Measurements from ENCODE around the gene PTOV1. TPM values are rescaled to one million over a fixed set of nuclear protein-coding genes. Genes with fewer than 3 reads are reported as not detected.

Gene PTOV1
- total RNA-seq, 1 experiment from 2014 or later = 331 TPM

- no peak overlapping the region for H3K27ac ChIP-seq (ENCODE audit: low read depth, low read length, poor library complexity, severe bottlenecking)
- no peak for DNase-seq (ENCODE audit: low spot score)
- intact Hi-C loops (cut with micrococcal nuclease; ENCODE audit: unreplicated experiment) = no loop called here
- no peak overlapping the region for H3K4me3 ChIP-seq (ENCODE audit: low read depth, low read length, poor library complexity, severe bottlenecking)
- H3K9me3 ChIP-seq (ENCODE audit: low read depth, low read length, poor library complexity, severe bottlenecking) = no peaks in the 10 kb centered on the region
- BruUV-seq (replicated peaks) = no TSS peak
- H3K36me3 ChIP-seq (ENCODE audit: insufficient read depth, low read length, poor library complexity, severe bottlenecking) = peaks cover 61% of the 10 kb centered on the region
- ChIA-PET CTCF (no interaction called here), POLR2A (ENCODE audit: low non-redundant PET) (no interaction called here)
- H3K27me3 ChIP-seq (replicated peaks; ENCODE audit: insufficient read depth, low read depth, low read length, poor library complexity) = no peaks in the 10 kb centered on the region
- TF ChIP-seq EZH2 (IDR thresholded peaks at IDR 0.05; ENCODE audit: borderline replicate concordance, low read depth, low read length, poor library complexity, severe bottlenecking) = no peak
- peaks cover 17% of the 10 kb centered on the region for H3K4me1 ChIP-seq (ENCODE audit: insufficient read depth, low read length, poor library complexity, severe bottlenecking)
Observed at GRCh38 chr19:49855676-49856573, 5.0 kb downstream of the PTOV1 start.

GRCh38 chr19:49856574-49857021 is 5.6 kb downstream of the PTOV1 start:
- Histone ChIP-seq H3K27ac (ENCODE audit: low read depth, low read length, poor library complexity, severe bottlenecking) (no peak overlapping the region), H3K36me3 (ENCODE audit: insufficient read depth, low read length, poor library complexity, severe bottlenecking) (peaks cover 68% of the 10 kb centered on the region), H3K4me3 (ENCODE audit: low read depth, low read length, poor library complexity, severe bottlenecking) (no peak overlapping the region), H3K4me1 (ENCODE audit: insufficient read depth, low read length, poor library complexity, severe bottlenecking) (peaks cover 18% of the 10 kb centered on the region), H3K9me3 (ENCODE audit: low read depth, low read length, poor library complexity, severe bottlenecking) (no peaks in the 10 kb centered on the region), H3K27me3 (replicated peaks; ENCODE audit: insufficient read depth, low read depth, low read length, poor library complexity) (no peaks in the 10 kb centered on the region)
- intact Hi-C loops (cut with micrococcal nuclease; ENCODE audit: unreplicated experiment) = no loop called here
- no TSS peak for BruUV-seq (replicated peaks)
- no peak for TF ChIP-seq CTCF (conservative IDR thresholded peaks at IDR 0.05; ENCODE audit: low read depth, low read length)
- TF ChIP-seq EZH2 (IDR thresholded peaks at IDR 0.05; ENCODE audit: borderline replicate concordance, low read depth, low read length, poor library complexity, severe bottlenecking) = no peak
- no peak for DNase-seq (ENCODE audit: low spot score)
- CTCF ChIA-PET = no interaction called here
- POLR2A ChIA-PET (ENCODE audit: low non-redundant PET) = no interaction called here

- Histone ChIP-seq H3K27ac (ENCODE audit: low read depth, low read length, poor library complexity, severe bottlenecking) (no peak overlapping the region), H3K36me3 (ENCODE audit: insufficient read depth, low read length, poor library complexity, severe bottlenecking) (peaks cover 73% of the 10 kb centered on the region), H3K27me3 (replicated peaks; ENCODE audit: insufficient read depth, low read depth, low read length, poor library complexity) (no peaks in the 10 kb centered on the region), H3K4me1 (ENCODE audit: insufficient read depth, low read length, poor library complexity, severe bottlenecking) (peaks cover 18% of the 10 kb centered on the region), H3K9me3 (ENCODE audit: low read depth, low read length, poor library complexity, severe bottlenecking) (no peaks in the 10 kb centered on the region), H3K4me3 (ENCODE audit: low read depth, low read length, poor library complexity, severe bottlenecking) (no peak overlapping the region)
- BruUV-seq (replicated peaks) = no TSS peak
- TF ChIP-seq EZH2 (IDR thresholded peaks at IDR 0.05; ENCODE audit: borderline replicate concordance, low read depth, low read length, poor library complexity, severe bottlenecking) (no peak), CTCF (conservative IDR thresholded peaks at IDR 0.05; ENCODE audit: low read depth, low read length) (no peak)
- intact Hi-C loops (cut with micrococcal nuclease; ENCODE audit: unreplicated experiment) = no loop called here
- POLR2A ChIA-PET (ENCODE audit: low non-redundant PET) = no interaction called here
- DNase-seq (ENCODE audit: low spot score) = no peak
- CTCF ChIA-PET = no interaction called here
Observed at GRCh38 chr19:49857061-49857837, 6.3 kb downstream of the PTOV1 start.
